ENCODE results near the gene SLC25A45.

Gene SLC25A45

GRCh38 chr11:65393513-65394079, 11.2 kb upstream of the SLC25A45 start:
- DNase-seq (no peak), ATAC-seq (replicated peaks) (no peak)
- peaks cover 23% of the 10 kb centered on the region for H3K36me3 Mint-ChIP-seq (ENCODE audit: insufficient read depth)
- H3K4me3 Mint-ChIP-seq, result no peak overlapping the region
- no peaks in the 10 kb centered on the region for H3K27me3 Mint-ChIP-seq
- H3K27ac Mint-ChIP-seq, result no peak overlapping the region
- peaks cover 18 to 39% of the 10 kb centered on the region in 2 donors for H3K4me1 Mint-ChIP-seq (ENCODE audit: low read depth in 2 of 2)
- no peaks in the 10 kb centered on the region for H3K9me3 Mint-ChIP-seq

- ATAC-seq (replicated peaks) (no peak), DNase-seq (no peak)
- H3K36me3 Mint-ChIP-seq (ENCODE audit: insufficient read depth), result peaks cover 20% of the 10 kb centered on the region
- peaks cover 25 to 41% of the 10 kb centered on the region in 2 donors for H3K4me1 Mint-ChIP-seq (ENCODE audit: low read depth in 2 of 2)
- H3K9me3 Mint-ChIP-seq, result no peaks in the 10 kb centered on the region
- no peak overlapping the region for H3K4me3 Mint-ChIP-seq
- H3K27ac Mint-ChIP-seq, result peak overlapping the region; percentile 52 to 78
- no peaks in the 10 kb centered on the region for H3K27me3 Mint-ChIP-seq
These were observed 10.5 kb upstream of the SLC25A45 start for GRCh38 chr11:65392899-65393298.

- ATAC-seq (replicated peaks), result no peak
- Mint-ChIP-seq H3K4me1 (ENCODE audit: low read depth in 2 of 2) (peaks cover 28 to 43% of the 10 kb centered on the region in 2 donors), H3K9me3 (no peaks in the 10 kb centered on the region), H3K27me3 (no peaks in the 10 kb centered on the region), H3K27ac (peak overlapping the region; percentile 52 to 78), H3K36me3 (ENCODE audit: insufficient read depth) (peaks cover 14% of the 10 kb centered on the region), H3K4me3 (no peak overlapping the region)
- DNase-seq, result no peak
These were observed 9.9 kb upstream of the SLC25A45 start for GRCh38 chr11:65392186-65392829.

GRCh38 chr11:65390996-65391395, 8.6 kb upstream of the SLC25A45 start:
- no peak for DNase-seq
- no peak for ATAC-seq (replicated peaks)
- Mint-ChIP-seq H3K27ac (peak overlapping the region; percentile 71 to 76), H3K4me1 (ENCODE audit: low read depth in 2 of 2) (peaks cover 38 to 46% of the 10 kb centered on the region in 2 donors), H3K27me3 (no peaks in the 10 kb centered on the region), H3K4me3 (no peak overlapping the region), H3K9me3 (no peaks in the 10 kb centered on the region), H3K36me3 (ENCODE audit: insufficient read depth) (peaks cover 16% of the 10 kb centered on the region)

- DNase-seq (no peak), ATAC-seq (replicated peaks) (no peak)
- H3K4me1 Mint-ChIP-seq (ENCODE audit: low read depth in 2 of 2), result peaks cover 40 to 51% of the 10 kb centered on the region in 2 donors
- peaks cover 19% of the 10 kb centered on the region for H3K36me3 Mint-ChIP-seq (ENCODE audit: insufficient read depth)
- H3K4me3 Mint-ChIP-seq, result peak overlapping the region; percentile 93 to 96
- H3K27me3 Mint-ChIP-seq, result no peaks in the 10 kb centered on the region
- H3K27ac Mint-ChIP-seq, result peak overlapping the region; percentile 71 to 76
- H3K9me3 Mint-ChIP-seq, result no peaks in the 10 kb centered on the region
These were observed 7.9 kb upstream of the SLC25A45 start for GRCh38 chr11:65390099-65390941.

- DNase-seq (no peak), ATAC-seq (replicated peaks) (no peak)
- Mint-ChIP-seq H3K27ac (peak overlapping the region; percentile 76 to 88), H3K9me3 (no peaks in the 10 kb centered on the region), H3K27me3 (no peaks in the 10 kb centered on the region), H3K4me3 (peak overlapping the region; percentile 93 to 96), H3K36me3 (ENCODE audit: insufficient read depth) (peaks cover 19% of the 10 kb centered on the region), H3K4me1 (ENCODE audit: low read depth in 2 of 2) (peaks cover 49 to 59% of the 10 kb centered on the region in 2 donors)
These were observed 7.0 kb upstream of the SLC25A45 start for GRCh38 chr11:65389294-65389980.

- Mint-ChIP-seq H3K27me3 (no peaks in the 10 kb centered on the region), H3K36me3 (ENCODE audit: insufficient read depth) (peaks cover 19% of the 10 kb centered on the region), H3K4me1 (ENCODE audit: low read depth in 2 of 2) (peaks cover 56 to 67% of the 10 kb centered on the region in 2 donors), H3K27ac (peak overlapping the region; percentile 73 to 88), H3K4me3 (peak overlapping the region; percentile 93 to 96), H3K9me3 (no peaks in the 10 kb centered on the region)
- ATAC-seq (replicated peaks), result no peak
- DNase-seq, result no peak
These were observed 6.3 kb upstream of the SLC25A45 start for GRCh38 chr11:65388731-65389130.

- Mint-ChIP-seq H3K4me1 (ENCODE audit: low read depth in 2 of 2) (peaks cover 62 to 72% of the 10 kb centered on the region in 2 donors), H3K36me3 (ENCODE audit: insufficient read depth) (peaks cover 26% of the 10 kb centered on the region), H3K4me3 (peak within 1 kb of the TSS; percentile 93 to 96), H3K27ac (peak within 1 kb of the TSS; percentile 96 to 98), H3K9me3 (no peaks in the 10 kb centered on the region), H3K27me3 (no peaks in the 10 kb centered on the region)
- peak; percentile 56 for ATAC-seq (replicated peaks)
- DNase-seq, result peak; percentile 85 to 86 (median 85)
These were observed 4.1 kb upstream of the SLC25A45 start, which contains the start of gene FRMD8 for GRCh38 chr11:65386307-65387140. FRMD8 (plus strand) TSS chr11:65386637; CDS start chr11:65387037, 400 bp downstream.

- ATAC-seq (replicated peaks), result no peak
These were observed 1.9 kb upstream of the SLC25A45 start for GRCh38 chr11:65384301-65384889.

GRCh38 chr11:65383778-65384177, 1.3 kb upstream of the SLC25A45 start:
- DNase-seq, result no peak
- Mint-ChIP-seq H3K4me3 (peak overlapping the region; percentile 93 to 96), H3K36me3 (ENCODE audit: insufficient read depth) (peaks cover 19% of the 10 kb centered on the region), H3K4me1 (ENCODE audit: low read depth in 2 of 2) (peaks cover 53 to 55% of the 10 kb centered on the region in 2 donors), H3K9me3 (no peaks in the 10 kb centered on the region), H3K27ac (peak overlapping the region; percentile 96 to 98), H3K27me3 (no peaks in the 10 kb centered on the region)
- no peak for ATAC-seq (replicated peaks)

More at GRCh38 chr11:65384301-65384889, 1.9 kb upstream of the SLC25A45 start:
- Mint-ChIP-seq H3K27ac (peak overlapping the region; percentile 96 to 98), H3K4me1 (ENCODE audit: low read depth in 2 of 2) (peaks cover 59 to 61% of the 10 kb centered on the region in 2 donors), H3K4me3 (peak overlapping the region; percentile 93 to 96), H3K9me3 (no peaks in the 10 kb centered on the region), H3K27me3 (no peaks in the 10 kb centered on the region), H3K36me3 (ENCODE audit: insufficient read depth) (peaks cover 19% of the 10 kb centered on the region)
- peak in 2 of 3 experiments; percentile 22 to 41 for DNase-seq

GRCh38 chr11:65382804-65383368, 440 bp upstream of the SLC25A45 start:
- Mint-ChIP-seq H3K9me3 (no peaks in the 10 kb centered on the region), H3K36me3 (ENCODE audit: insufficient read depth) (peaks cover 14% of the 10 kb centered on the region), H3K27ac (peak overlapping the region; percentile 96 to 98), H3K4me3 (peak overlapping the region; percentile 93 to 96), H3K27me3 (no peaks in the 10 kb centered on the region), H3K4me1 (ENCODE audit: low read depth in 2 of 2) (peaks cover 44 to 48% of the 10 kb centered on the region in 2 donors)
- ATAC-seq (replicated peaks), result no peak
- DNase-seq, result no peak

- DNase-seq (no peak), ATAC-seq (replicated peaks) (no peak)
- Mint-ChIP-seq H3K4me1 (ENCODE audit: low read depth in 2 of 2) (peaks cover 35 to 40% of the 10 kb centered on the region in 2 donors), H3K36me3 (ENCODE audit: insufficient read depth) (peaks cover 11% of the 10 kb centered on the region), H3K9me3 (no peaks in the 10 kb centered on the region), H3K4me3 (peak overlapping the region; percentile 93 to 96), H3K27me3 (no peaks in the 10 kb centered on the region), H3K27ac (peak overlapping the region; percentile 96 to 98)
These were observed 772 bp downstream of the SLC25A45 start for GRCh38 chr11:65381716-65382032.
